Left lung (tissue), 10 donors: ENCODE data around the gene MACROD2. TPM values are rescaled to one million over a fixed set of nuclear protein-coding genes. Genes with fewer than 3 reads are reported as not detected.

Experiments
- ATAC-seq: fragments of 200-7000 bp; cut with Tn5 transposase; one replicate; pipeline ENCODE4 v1.9.1; 2020; ENCODE audit warnings: moderate library complexity
- DNase-seq, 4 donors: peaks; one replicate each; pipeline ENCODE4 v3.0.0-alpha.2; 2013 to 2020
- H3K27ac ChIP-seq, 2 donors: fragments of 200-600 bp; sonication (generic) in 1 of 2; one replicate each; pipeline versions ENCODE4 v1.5.0 to v1.8.0; 2020 to 2021
- H3K27me3 ChIP-seq, 2 donors: fragments of 200-600 bp; sonication (generic) in 1 of 2; one replicate each; pipeline versions ENCODE4 v1.5.0 to v1.8.0; 2020 to 2021
- H3K36me3 ChIP-seq, 2 donors: fragments of 200-600 bp; sonication (generic) in 1 of 2; one replicate each; pipeline versions ENCODE4 v1.5.0 to v1.8.0; 2020 to 2021
- H3K4me1 ChIP-seq, 2 donors: fragments of 200-600 bp; one replicate each; pipeline ENCODE4 v1.8.0; 2021
- H3K4me3 ChIP-seq, 2 donors: fragments of 200-600 bp; sonication (generic) in 1 of 2; one replicate each; pipeline versions ENCODE4 v1.5.0 to v1.8.0; 2020 to 2021; ENCODE audit warnings: mild to moderate bottlenecking in 1 of 2
- H3K9me3 ChIP-seq, 2 donors: fragments of 200-600 bp; sonication (generic) in 1 of 2; one replicate each; pipeline versions ENCODE4 v1.5.0 to v1.8.0; 2020 to 2021
- CTCF ChIP-seq, 2 donors: fragments of 200-600 bp; sonication (generic) in 1 of 2; IDR thresholded peaks; one replicate each; pipeline versions ENCODE4 v1.5.0 to v1.8.0; 2021; ENCODE audit warnings: antibody characterized with exemption in 2 of 2
- intact Hi-C, 2 donors: fragments of 100-400 bp; cut with DNase I; formaldehyde crosslinking; loops; one replicate each; pipeline versions ENCODE4 v1.11.2 to v1.14.2; 2022
- polyA plus RNA-seq, 6 donors: library from polyadenylated mRNA; unstranded; fragments of 120-200 nt; gene quantifications; one replicate each; pipeline ENCODE4 v1.2.1, GENCODE V29; 2013; ENCODE audit not compliant: insufficient read length in 6 of 6
- total RNA-seq, 2 donors: library from RNA; stranded (reverse); fragmentation: NEBNext Ultra II Directional; extraction: Animal tissue kit (Norgen Biotek cat#: 25700); gene quantifications; one replicate each; pipeline ENCODE4 v1.2.1, GENCODE V29; 2021
- donor health status: DM: no; HTN: yes; CAD: no.
- donor health status: DM: no; HTN: no; CAD: no.

The MACROD2 gene
- total and polyA plus RNA-seq, 8 donors: 6.1 to 23.6 (median 8.9) TPM

DNA sequence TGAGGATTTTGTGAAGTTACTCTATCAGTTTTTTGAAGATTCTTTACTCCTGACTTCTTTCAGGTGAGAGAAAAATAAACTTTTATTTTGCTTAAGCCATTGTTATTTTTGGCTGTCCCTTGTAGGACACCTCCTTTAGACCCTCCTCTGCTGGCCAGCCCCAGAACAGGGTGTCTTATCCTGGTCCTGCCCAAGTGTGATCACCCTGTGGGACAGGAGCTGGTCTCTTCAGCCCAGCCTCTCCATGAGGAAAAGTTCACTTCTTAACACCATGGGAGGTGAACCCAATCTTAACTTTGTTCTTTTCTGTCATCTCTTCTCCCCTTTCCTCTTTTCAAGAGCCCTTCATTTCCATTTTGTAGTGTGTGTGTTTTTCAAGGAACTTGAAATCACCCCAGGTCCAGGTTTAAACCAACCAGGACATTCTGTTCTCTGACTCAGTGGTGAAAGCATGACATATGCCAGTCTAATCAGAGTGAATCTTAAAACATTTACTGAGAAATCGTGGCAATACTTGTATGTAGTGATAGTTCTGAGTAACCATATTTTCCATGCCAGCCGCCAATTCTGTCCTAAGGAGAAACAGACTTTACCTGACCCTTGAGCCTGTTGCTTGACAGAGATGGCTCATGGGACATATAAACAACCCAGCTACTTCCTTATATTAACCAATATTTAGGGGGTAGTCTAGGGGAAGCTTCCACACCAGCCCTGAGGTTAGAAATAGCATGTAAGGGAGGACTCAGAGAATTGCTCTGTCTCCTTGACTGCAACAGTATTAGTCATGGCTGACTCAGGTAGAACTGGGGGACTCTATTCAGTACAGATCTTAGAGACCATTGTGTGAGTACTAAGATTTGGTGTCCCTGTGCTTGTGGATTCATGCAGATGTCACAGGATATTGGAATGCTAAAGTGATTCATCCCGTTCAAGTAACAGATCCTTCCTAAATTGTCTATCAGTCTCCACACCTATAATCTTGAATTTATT lies 293.3 kb downstream of the MACROD2 start:
- no peak for DNase-seq
- no peaks in the 10 kb centered on the region for H3K27me3 ChIP-seq
- peak; percentile 46 for ATAC-seq
- no peak for TF ChIP-seq CTCF (IDR thresholded peaks at IDR 0.05)
- no peaks in the 10 kb centered on the region for H3K36me3 ChIP-seq
- no peaks in the 10 kb centered on the region for H3K4me1 ChIP-seq
- no peak overlapping the region for H3K27ac ChIP-seq
- intact Hi-C loops: no loop called here
- H3K4me3 ChIP-seq: no peak overlapping the region
- H3K9me3 ChIP-seq: no peaks in the 10 kb centered on the region

- Histone ChIP-seq H3K4me1 (no peaks in the 10 kb centered on the region), H3K36me3 (no peaks in the 10 kb centered on the region), H3K4me3 (no peak overlapping the region), H3K9me3 (peaks cover 0 to 3% of the 10 kb centered on the region in 2 donors), H3K27me3 (no peaks in the 10 kb centered on the region), H3K27ac (no peak overlapping the region)
- DNase-seq (peak in 1 of 4 donors; percentile 7), ATAC-seq (peak; percentile 88)
- no peak for TF ChIP-seq CTCF (IDR thresholded peaks at IDR 0.05)
- intact Hi-C loops: no loop called here
These were observed 296.2 kb downstream of the MACROD2 start for GRCh38 chr20:14291502-14291901.

DNA sequence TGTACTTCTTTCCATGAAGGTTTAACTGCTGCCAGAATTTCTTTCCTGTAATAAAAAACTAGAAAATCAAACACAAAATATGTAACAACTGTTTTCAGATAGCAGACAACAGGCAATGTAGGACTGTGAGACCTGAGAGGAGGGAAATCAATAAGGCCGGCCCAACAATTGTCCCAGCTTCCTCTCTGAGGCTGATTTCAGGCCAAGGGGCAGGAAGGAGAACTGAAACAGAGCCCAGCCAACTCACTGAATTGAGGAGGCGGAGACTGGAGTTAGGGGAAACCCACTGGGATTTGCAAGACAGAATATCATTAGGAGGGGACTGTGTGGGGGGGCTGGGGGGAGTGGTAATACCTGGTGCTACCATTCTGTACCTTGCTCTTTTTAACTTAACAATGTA lies 299.9 kb downstream of the MACROD2 start:
- Histone ChIP-seq H3K4me1 (no peaks in the 10 kb centered on the region), H3K9me3 (peaks cover 0 to 10% of the 10 kb centered on the region in 2 donors), H3K36me3 (no peaks in the 10 kb centered on the region), H3K27me3 (no peaks in the 10 kb centered on the region), H3K27ac (no peak overlapping the region), H3K4me3 (no peak overlapping the region)
- intact Hi-C loops: no loop called here
- TF ChIP-seq CTCF (IDR thresholded peaks at IDR 0.05): no peak
- ATAC-seq (no peak), DNase-seq (no peak)

GRCh38 chr20:14295770-14296309 lies 300.5 kb downstream of the MACROD2 start:
- DNase-seq (no peak), ATAC-seq (no peak)
- Histone ChIP-seq H3K4me1 (no peaks in the 10 kb centered on the region), H3K4me3 (no peak overlapping the region), H3K27me3 (no peaks in the 10 kb centered on the region), H3K9me3 (peaks cover 0 to 10% of the 10 kb centered on the region in 2 donors), H3K27ac (no peak overlapping the region), H3K36me3 (no peaks in the 10 kb centered on the region)
- intact Hi-C loops: no loop called here
- no peak for TF ChIP-seq CTCF (IDR thresholded peaks at IDR 0.05)

- TF ChIP-seq CTCF (IDR thresholded peaks at IDR 0.05): no peak
- Histone ChIP-seq H3K9me3 (peaks cover 0 to 10% of the 10 kb centered on the region in 2 donors), H3K4me3 (no peak overlapping the region), H3K36me3 (no peaks in the 10 kb centered on the region), H3K27me3 (no peaks in the 10 kb centered on the region), H3K4me1 (no peaks in the 10 kb centered on the region), H3K27ac (no peak overlapping the region)
- DNase-seq (no peak), ATAC-seq (no peak)
- intact Hi-C loops: no loop called here
These were observed 304.5 kb downstream of the MACROD2 start for GRCh38 chr20:14299831-14300230.
